NCI-H1694 (cell line): ENCODE data around the gene PDIA5.

Source experiments
- DNase-seq: peaks from one replicate; lab custom pipeline; 2025; lab: John Stamatoyannopoulos, UW

Gene PDIA5

GRCh38 chr3:123169492-123169929 is 102.7 kb downstream of the PDIA5 start:
- DNase-seq: no peak

- DNase-seq: no peak
Observed at GRCh38 chr3:123169930-123170329, 103.1 kb downstream of the PDIA5 start.

DNA sequence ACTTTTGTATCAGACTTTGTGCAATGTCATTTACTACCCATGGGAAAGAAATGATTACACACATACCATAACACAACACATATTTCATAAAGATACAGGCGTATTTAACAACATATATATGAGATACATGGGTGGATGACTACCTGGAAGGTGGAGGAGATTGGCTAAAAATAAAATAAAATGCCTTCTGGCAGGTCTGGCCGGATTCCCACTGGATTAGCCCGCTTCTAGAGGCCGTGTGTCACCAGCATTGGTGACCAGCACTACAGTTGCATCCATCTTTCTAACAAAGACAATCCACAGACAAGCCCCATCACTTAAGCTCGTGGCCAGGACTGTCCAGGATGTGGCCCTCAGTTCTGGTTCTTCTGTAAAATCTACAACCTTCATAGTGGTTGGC is 114.0 kb downstream of the PDIA5 start:
- no peak for DNase-seq

- DNase-seq: no peak
Observed at GRCh38 chr3:123186695-123187094, 119.9 kb downstream of the PDIA5 start.

GRCh38 chr3:123188058-123188457 is 121.2 kb downstream of the PDIA5 start:
- DNase-seq: no peak

- no peak for DNase-seq
Observed at GRCh38 chr3:123193448-123194101, 126.8 kb downstream of the PDIA5 start.

GRCh38 chr3:123194552-123194951 is 127.7 kb downstream of the PDIA5 start:
- no peak for DNase-seq

- DNase-seq: no peak
Observed at GRCh38 chr3:123198372-123198771, 131.5 kb downstream of the PDIA5 start.

DNA sequence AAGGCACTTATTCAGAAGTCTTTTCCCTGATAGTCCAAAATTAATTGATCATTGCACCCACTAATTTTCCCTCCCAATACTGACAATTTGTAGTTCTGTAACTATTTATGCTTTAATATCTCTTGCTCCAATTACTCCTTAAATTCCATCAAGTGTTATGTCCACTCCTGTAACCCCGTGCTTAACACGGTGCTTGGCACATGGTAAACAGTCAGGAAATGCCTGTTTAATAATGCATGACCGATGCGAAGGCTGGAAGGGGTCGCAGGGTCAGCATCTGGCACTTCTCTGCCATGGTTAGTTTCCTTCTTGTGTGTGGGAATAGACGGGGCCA is 134.4 kb downstream of the PDIA5 start:
- no peak for DNase-seq

DNA sequence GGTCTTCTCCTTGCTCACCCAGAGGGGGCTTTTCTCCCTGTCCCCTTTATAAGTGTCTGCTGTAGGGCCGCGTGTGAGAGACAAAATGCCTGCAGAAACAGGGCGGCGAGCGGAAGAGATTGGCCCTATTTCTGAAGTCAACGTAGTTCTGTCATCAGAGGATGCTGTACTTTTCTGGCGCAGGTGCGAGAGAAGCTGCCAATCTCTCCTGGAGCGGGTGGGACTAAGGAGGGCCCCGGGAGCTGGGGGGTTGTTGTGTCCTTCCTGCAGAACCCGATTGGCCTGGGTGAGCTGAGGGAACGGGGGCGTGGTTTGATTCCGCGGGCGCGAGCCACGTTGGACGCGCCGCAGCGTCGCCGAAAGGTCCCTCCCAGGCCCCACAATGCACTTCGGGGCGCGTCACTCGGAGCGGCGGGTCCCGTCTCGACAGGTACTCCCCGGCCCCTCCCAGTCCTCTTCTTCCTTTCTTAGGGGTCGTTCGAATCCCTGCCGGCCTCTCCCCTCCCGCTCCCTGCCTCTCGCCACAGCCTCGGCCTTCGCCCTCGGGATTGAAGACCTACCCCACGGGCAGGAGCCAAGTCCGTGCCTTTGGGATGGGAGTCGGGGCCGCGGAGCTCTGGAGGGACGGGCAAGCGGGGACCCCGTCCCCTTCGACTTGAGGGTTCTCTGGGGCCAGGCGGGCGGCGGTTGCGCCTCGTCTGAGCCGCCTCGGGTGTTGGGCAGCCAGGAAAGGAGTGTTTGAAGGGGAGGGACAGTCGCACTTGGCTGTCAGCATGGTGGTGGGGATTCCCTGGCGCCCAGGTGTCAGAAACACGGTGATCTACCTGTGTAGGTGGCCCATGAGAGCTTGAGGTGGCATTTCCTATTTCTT is 135.0 kb downstream of the PDIA5 start, which contains the start of gene SEC22A:
TSS of gene SEC22A (plus strand) at position 387 of the 871 bp plus-strand sequence. CDS start 7,275 bp downstream, outside the sequence.
- DNase-seq: peak; percentile 93

GRCh38 chr3:123202451-123202850 is 135.6 kb downstream of the PDIA5 start:
- DNase-seq: no peak
